Measurements from ENCODE around the gene TIMM13. TPM values are rescaled to one million over a fixed set of nuclear protein-coding genes. Genes with fewer than 3 reads are reported as not detected.

TIMM13 gene
- total and polyA plus RNA-seq, 2 donors from 2014 or later = 69.7 to 188 TPM

- TF ChIP-seq CTCF (IDR thresholded peaks at IDR 0.05; ENCODE audit: borderline replicate concordance, extremely low read depth, insufficient read depth) = no peak
- intact Hi-C loops (cut with DNase I) = no loop called here
- peak; percentile 62 to 85 (median 63) for DNase-seq
- no peaks in the 10 kb centered on the region for H3K36me3 ChIP-seq (ENCODE audit: control insufficient read depth in 2 of 3, insufficient read depth in 3 of 3, low read length in 3 of 3)
- no peak for FAIRE-seq
- H3K9me3 ChIP-seq (ENCODE audit: control insufficient read depth in 2 of 3, insufficient read depth in 1 of 3, low read length in 3 of 3) = peaks cover 0 to 4% (median 0%) of the 10 kb centered on the region in 3 donors
- H3K4me1 ChIP-seq (ENCODE audit: control insufficient read depth in 2 of 3, insufficient read depth in 2 of 3, low read depth in 1 of 3, low read length in 3 of 3) = no peaks in the 10 kb centered on the region
- H3K4me3 ChIP-seq (ENCODE audit: low read length in 3 of 3) = peak overlapping the region in 1 of 3 donors; percentile 16
- no peak overlapping the region for H3K27ac ChIP-seq (ENCODE audit: low read depth in 2 of 2, low read length in 2 of 2)
- H3K27me3 ChIP-seq (ENCODE audit: control insufficient read depth, insufficient read depth, low read length) = no peaks in the 10 kb centered on the region
- no peak overlapping the region for H3K9ac ChIP-seq (ENCODE audit: low read length in 3 of 3)
These were observed 42.2 kb downstream of the TIMM13 start for GRCh38 chr19:2385053-2385721.

- H3K27ac ChIP-seq (ENCODE audit: low read depth in 2 of 2, low read length in 2 of 2) = no peak overlapping the region
- H3K27me3 ChIP-seq (ENCODE audit: control insufficient read depth, insufficient read depth, low read length) = no peaks in the 10 kb centered on the region
- DNase-seq (no peak), FAIRE-seq (no peak)
- H3K36me3 ChIP-seq (ENCODE audit: control insufficient read depth in 2 of 3, insufficient read depth in 3 of 3, low read length in 3 of 3) = no peaks in the 10 kb centered on the region
- peaks cover 0 to 4% (median 0%) of the 10 kb centered on the region in 3 donors for H3K9me3 ChIP-seq (ENCODE audit: control insufficient read depth in 2 of 3, insufficient read depth in 1 of 3, low read length in 3 of 3)
- no peaks in the 10 kb centered on the region for H3K4me1 ChIP-seq (ENCODE audit: control insufficient read depth in 2 of 3, insufficient read depth in 2 of 3, low read depth in 1 of 3, low read length in 3 of 3)
- no peak for TF ChIP-seq CTCF (IDR thresholded peaks at IDR 0.05; ENCODE audit: borderline replicate concordance, extremely low read depth, insufficient read depth)
- no peak overlapping the region for H3K9ac ChIP-seq (ENCODE audit: low read length in 3 of 3)
- intact Hi-C loops (cut with DNase I) = no loop called here
- H3K4me3 ChIP-seq (ENCODE audit: low read length in 3 of 3) = no peak overlapping the region
These were observed 44.7 kb downstream of the TIMM13 start for GRCh38 chr19:2382530-2383222.

GRCh38 chr19:2381148-2381820 is 46.1 kb downstream of the TIMM13 start:
- no peak for FAIRE-seq
- Histone ChIP-seq H3K9ac (ENCODE audit: low read length in 3 of 3) (no peak overlapping the region), H3K27ac (ENCODE audit: low read depth in 2 of 2, low read length in 2 of 2) (no peak overlapping the region), H3K36me3 (ENCODE audit: control insufficient read depth in 2 of 3, insufficient read depth in 3 of 3, low read length in 3 of 3) (no peaks in the 10 kb centered on the region), H3K4me1 (ENCODE audit: control insufficient read depth in 2 of 3, insufficient read depth in 2 of 3, low read depth in 1 of 3, low read length in 3 of 3) (no peaks in the 10 kb centered on the region), H3K27me3 (ENCODE audit: control insufficient read depth, insufficient read depth, low read length) (no peaks in the 10 kb centered on the region), H3K9me3 (ENCODE audit: control insufficient read depth in 2 of 3, insufficient read depth in 1 of 3, low read length in 3 of 3) (peaks cover 0 to 4% (median 0%) of the 10 kb centered on the region in 3 donors), H3K4me3 (ENCODE audit: low read length in 3 of 3) (no peak overlapping the region)
- intact Hi-C loops (cut with DNase I) = no loop called here
- peak in 4 of 5 donors; percentile 63 to 81 (median 75) for DNase-seq
- TF ChIP-seq CTCF (IDR thresholded peaks at IDR 0.05; ENCODE audit: borderline replicate concordance, extremely low read depth, insufficient read depth) = no peak
